Stimulated activated CD4-positive, alpha-beta T cell treated with anti-CD3 and anti-CD28 coated beads, TNF-alpha, amount 100 ng/mL, for 4 hours (primary cell): ENCODE measurements around the gene NBEA.

Source experiments
- DNase-seq, 3 experiments: peaks; one replicate each; pipeline ENCODE4 v3.0.0-alpha.2; 2020; ENCODE audit warnings: low read depth in 3 of 3

The NBEA gene

DNA sequence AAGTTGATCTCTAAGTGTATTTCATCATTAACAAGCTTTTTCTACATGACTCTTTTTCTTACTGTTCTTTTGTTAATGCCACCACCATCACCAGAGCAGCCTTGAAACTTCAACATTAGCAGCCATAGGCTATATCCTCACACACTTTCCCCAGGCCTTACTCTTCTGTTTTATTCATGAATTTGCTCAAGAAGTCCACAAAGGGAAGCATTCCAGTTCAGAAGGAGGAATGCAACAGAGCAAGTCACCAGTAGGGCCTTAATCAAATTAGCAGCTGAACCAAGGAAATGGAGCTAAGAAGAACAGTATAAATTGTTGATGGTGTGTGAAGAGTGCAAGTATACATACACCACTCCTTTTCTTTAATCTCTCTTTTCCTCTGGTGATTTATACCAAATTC, 223.1 kb downstream of the NBEA start:
- no peak for DNase-seq

DNA sequence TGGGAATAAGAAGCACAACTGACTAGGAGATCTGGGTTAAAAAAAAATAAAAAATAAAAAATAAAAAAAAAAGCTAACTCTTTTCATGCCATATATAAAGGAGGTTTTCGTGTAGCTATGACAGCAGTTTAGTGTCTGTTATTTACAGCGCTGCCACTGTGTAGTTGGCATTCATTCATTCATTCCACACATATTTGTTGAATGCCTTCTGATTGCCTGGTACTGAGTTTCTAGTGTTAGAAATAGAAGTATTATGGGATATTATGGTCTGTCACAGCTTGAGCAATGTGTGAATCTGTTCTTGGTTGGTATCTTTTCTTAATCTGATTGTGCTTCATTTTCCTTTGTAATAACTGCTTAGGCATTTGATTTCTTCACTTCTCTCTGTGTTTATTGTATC, 237.4 kb downstream of the NBEA start:
- no peak for DNase-seq

DNA sequence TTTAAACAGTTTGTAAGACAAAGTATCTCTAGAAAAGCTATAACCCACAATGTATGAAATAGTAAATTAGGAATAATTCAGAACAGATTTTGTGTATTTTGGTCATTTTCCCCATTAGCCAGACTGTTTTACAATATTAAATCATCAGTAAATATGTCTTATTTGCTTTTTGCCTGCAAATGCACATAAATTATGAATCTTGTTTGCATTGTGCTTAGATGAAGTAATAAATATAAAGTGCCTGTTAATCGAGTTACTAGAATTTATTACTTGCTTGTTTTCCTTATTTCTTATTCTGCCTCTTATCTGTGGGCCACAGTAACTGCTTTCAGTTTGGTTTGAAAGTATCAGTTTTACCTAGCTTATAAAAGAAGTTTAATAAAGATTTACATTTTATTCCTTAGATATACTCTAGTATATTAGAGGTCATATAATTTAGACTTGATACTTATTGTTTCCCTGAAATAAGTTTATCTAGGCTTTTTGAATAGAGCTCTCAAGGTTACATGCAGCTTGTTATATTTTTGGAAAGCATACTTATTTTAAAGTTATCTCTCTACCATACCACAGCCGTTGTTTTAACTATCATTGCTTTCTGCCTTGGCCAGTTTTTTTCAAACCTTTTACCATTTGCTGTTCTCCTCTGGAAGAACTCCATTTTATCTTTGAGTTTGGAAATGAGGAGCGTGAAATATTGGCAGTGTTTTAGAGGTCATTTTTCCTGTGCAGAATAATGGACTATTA, 238.0 kb downstream of the NBEA start:
- DNase-seq = no peak

DNA sequence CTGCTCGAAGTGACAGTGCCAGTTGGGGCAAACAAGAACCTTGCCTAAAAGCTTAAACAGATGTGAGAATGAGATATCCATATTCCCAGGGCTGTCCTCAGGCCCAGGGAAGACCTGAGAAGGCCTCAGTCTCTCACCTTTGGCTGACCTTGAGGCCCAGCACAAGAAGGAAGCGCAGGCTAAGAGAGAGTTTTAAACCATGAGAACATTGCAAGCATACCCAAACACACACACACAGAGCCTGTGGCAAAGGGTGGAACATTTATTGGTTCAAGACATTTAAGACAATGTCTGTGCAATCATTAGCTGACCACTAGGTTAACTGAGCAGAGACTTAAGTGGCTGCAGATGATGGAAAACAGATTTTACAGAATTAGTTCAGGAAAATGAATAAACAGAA, 248.2 kb downstream of the NBEA start:
- DNase-seq = no peak

DNA sequence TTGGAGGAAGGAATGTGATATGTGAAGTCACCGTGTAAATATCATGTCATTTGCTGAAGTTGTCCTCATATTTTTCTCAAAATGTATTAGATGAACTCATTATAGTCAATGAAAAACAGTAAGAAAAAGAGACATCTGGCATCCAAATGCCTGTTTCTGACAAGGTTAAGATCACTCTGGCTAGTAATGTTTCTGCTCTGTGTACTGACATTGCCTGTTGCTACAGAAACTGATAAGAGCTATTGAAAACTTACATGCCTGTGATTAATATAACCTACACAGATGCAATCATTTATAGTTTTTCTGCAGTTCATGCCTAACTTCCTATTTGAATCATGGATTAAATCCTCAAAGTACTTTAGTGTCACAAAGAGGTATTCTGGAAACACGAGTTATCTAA, 249.8 kb downstream of the NBEA start:
- DNase-seq = no peak

DNA sequence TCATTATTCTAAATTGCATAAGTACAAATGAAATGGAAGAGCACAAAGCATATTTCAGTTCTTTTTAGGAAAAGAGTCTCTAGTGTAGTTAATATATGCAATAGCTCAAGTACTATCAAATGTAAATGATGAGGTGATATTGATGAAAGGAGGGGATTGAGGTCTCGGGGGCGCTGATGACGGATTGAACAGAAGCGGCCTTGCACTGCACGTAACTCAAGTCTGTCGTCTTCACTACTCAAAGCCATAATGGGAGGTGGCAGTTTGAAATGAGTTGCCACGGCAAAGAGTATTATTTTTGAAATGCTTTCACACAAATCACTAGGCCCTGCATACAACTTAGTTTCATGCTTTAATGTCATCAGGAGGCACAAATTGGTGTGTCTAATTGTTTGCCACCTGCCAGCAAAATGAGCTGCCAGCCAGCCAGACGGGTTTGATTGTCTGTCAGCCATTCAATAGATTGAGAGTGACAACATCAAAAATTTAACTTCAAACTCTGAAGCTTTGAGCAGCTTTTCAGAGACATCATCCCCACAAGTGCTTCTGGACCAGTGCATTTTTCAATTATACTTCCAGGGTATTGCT, 256.6 kb downstream of the NBEA start:
- no peak for DNase-seq

DNA sequence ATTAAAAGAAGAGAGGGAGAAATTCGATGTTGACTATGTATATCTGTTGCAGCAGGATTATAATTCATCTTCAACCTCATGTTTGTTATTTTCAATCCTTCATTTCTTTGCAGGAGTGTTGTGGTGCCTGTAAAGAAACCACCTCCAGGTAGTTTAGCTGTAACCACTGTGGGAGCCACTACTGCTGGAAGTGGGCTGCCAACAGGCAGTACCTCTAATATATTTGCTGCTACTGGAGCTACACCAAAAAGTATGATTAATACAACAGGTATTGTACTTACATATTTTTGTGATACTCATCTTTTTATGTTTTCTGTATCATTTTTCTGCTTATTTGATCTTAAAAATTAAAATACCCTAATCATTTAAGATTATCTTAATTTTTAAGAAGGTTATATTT, 266.5 kb downstream of the NBEA start:
- no peak for DNase-seq

DNA sequence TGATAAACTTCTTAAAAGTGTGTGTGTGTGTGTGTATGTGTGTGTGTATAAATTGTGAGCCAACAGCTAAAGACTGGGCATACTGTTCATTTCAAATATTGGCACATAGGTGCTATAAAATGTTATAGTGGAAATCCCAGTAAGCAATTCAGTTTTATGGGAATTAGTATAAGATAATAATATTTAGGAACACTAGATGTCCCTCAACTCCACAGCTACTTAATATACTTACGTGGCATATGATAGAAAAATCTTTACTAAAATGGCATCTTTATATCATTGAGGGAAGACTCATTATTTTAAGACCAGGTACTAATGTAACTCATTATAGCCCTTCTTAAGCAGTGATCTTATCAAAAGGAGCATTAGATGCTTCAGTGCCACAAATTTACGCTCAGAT, 268.2 kb downstream of the NBEA start:
- DNase-seq = no peak

DNA sequence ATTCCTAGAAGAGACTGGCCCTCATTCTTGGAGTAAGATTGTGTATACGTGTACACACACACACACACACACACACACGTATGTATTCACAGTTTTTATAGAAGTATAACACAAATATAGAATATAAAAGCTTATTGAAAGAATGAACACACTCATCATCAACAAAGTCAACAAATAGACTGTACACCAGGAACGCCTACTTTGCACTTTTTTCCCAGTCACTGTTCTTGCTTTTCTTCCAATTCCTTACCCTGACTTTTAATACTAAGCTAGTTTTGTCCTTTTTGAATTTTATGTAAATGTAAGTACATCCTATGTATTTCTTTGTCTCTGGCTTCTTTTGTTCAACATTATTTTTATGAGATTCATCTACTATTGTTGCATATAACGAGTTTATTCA, 269.9 kb downstream of the NBEA start:
- DNase-seq = no peak

DNA sequence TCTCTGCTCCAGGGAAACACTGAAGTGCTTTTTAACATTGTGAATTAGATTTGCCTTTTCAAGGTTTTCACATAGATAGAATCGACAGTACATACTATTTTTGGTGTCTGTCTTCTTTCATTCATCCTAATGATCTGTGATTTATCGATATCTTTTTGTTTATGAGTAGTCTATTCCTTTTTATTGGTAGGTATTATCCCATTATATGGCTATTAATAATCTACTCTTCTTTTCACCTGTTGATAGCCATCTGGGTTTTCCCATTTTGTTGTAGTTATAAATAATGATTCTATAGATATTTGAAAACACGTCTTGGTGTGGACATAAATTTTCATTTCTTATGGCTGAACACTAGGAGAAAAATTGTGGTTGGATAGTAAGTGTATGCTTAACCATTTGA, 271.8 kb downstream of the NBEA start:
- no peak for DNase-seq

DNA sequence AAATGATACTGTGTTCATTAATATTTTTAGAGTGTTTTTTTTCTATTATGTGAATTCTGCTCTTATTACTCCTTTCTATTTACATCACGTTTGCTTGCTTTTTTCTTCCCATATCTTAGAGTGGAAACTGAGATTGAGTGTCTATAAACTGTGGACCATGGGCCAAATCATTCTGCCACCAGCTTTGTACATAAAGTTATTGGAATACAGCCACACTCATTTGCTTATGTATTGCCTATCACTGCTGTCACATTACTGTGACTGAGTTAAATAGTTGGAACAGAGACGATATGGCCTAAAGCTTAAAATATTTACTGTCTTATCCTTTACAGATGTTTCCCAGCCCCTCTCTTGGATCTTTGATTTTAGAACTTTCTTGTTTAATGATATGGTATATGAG, 274.1 kb downstream of the NBEA start:
- DNase-seq = no peak

DNA sequence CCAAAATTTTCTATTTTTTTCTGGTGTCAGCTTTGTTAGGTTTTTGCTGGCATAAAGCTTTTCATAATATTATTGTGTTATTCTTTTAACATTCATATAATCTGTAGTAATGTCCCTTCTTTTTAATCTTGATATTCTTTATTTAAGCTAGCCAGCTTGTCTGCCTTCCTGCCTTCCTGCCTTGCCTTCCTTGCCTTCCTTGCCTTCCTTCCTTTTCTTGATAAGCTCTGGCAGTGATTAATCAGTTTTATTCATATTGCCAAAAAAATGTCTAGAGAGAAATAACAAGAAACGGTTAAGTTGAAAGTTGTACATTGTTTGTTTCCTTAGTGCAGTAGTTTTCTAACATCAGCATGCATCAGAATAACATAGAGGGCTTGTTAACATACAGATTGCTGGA, 277.0 kb downstream of the NBEA start:
- DNase-seq = no peak

DNA sequence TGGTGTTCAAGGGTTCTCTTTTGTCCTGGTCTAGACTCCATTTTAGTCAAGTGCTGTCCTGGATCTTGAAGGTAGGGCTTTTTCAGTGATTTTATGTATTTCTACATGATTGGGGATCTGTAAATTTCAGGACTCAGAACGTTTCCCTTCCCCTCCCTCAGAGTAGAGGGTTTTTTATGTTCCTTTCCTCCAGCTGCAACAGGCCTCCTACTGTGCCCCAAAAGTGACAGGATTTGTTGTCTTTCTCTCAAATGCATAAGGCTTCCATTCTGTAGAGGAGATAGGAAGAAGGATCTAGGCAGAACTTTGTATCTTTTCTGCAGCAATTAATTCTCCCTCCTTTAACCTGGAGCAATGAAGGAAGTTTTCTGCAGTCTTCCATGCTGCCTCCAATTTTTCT, 283.1 kb downstream of the NBEA start:
- DNase-seq = no peak

DNA sequence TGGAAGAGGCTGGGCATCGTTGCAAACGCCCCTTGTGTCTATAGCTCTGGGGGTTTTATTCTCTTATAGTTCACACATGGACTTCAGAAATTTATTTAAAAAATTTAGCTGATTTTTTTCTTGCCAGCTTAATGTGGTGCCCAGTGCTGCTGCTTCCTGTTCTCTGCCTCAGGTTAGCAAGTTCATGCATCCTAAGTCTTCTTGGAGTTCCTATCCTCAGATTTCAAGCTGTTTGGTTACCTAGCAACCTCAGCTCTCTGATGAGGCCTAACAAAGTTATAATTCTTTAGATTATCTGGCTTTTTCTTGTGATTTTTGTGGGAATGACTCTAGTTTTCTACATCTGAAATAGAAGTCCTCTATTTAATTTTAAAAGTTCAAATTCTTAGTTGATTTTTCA, 283.5 kb downstream of the NBEA start:
- DNase-seq = no peak

DNA sequence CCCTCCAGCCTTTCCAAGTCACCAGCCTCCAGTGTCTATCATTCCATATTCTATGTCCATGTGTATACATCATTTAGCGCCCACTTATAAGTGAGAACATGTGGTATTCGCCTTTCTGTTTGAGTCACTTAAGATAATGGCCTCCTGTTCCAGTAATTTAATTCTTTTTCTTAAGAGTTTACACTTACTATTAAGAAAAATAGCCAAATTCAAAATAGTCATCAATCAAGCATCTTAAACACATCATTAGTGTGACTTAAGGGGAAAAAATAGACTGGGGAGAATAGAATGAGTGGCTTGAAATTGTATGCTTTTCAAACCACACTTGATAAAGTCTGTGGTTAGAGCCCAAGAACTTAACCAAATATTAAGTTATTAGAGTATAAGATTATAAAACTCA, 286.5 kb downstream of the NBEA start:
- no peak for DNase-seq

DNA sequence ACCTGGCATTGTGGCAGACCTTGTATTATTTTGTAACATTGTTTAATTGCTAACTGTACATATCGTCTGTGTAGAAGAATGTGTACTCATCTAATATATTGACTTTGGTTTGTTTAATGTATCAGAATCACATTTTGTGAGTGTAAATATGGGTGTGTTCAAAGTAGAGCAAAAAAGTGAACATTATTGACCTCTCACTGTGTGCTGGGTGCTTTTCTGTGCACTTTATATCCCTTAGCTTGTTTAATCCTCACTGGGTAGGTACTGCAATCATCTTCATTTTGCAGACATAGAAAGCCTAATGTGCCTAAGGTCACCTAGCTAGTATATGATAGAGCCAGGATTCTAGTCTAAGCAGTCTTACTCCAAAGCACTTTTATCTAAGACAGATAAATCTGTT, 289.4 kb downstream of the NBEA start:
- no peak for DNase-seq

DNA sequence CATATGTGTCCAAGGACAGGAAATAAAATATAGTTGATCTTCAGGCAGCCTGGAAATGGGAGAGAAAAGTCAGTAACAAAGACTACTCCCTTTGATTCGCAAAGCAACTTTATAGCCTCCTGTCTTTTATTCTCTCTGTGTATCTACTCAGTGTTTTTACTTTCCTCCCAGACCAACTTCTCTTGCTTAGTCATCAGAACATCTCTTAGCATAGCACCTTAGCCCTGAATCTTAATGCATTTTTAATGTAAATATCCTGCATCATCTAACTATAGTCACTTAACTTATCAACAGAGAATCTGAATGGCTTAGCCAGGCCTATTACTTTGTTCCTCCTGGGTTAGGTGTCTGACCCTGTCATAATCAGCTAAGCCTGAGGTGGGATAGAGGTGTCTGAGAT, 296.2 kb downstream of the NBEA start:
- DNase-seq = no peak

DNA sequence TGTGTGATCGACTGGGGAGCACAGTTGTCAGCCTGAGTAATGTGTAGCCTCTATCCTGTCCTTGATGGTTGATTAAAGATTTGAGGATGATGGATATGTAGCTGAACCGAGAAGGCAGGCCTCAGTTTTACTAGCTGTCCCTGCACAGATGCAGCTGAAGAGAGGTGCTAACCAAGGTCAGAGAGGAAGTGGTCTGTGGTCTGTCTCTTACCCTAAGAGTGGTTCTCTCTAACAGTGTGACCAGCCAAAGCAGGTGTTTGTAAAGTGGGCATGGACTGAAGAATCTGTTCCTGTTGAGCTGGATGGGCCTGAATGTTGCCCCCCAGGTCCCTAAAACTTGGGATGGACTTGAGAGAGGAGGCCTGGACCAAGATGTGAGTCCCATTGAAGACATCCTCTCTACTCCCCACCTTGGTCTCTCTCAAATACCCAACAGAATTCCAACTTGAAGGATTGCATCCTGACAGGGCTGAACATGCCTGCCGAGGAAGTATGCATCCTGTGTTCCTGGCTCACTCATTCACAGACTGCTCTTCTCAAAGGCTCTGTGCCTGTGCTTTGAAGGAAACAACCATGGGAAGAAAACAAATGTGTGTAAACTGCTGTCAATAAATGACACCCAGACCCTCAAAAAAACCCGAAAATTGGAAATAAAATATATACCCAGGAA, 310.6 kb downstream of the NBEA start:
- no peak for DNase-seq

DNA sequence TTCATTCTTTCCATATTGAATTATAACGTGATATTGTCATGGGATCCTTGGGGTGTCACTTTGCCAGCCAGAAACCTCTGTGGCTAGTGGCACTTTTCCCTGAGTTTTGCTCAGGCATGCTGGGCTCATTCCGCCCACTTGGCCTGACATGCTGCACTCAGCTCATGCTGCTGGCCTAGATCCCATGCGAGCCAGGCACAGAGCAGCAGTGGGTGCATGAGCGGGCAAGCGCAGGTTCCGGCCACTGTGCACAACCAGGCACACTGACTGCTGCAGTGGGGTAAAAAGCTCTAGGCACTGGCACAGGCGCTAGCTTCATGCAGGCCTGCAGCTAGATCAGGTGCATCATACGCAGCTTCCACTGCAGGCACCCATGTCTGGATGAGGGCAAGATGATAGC, 313.2 kb downstream of the NBEA start:
- DNase-seq = no peak

DNA sequence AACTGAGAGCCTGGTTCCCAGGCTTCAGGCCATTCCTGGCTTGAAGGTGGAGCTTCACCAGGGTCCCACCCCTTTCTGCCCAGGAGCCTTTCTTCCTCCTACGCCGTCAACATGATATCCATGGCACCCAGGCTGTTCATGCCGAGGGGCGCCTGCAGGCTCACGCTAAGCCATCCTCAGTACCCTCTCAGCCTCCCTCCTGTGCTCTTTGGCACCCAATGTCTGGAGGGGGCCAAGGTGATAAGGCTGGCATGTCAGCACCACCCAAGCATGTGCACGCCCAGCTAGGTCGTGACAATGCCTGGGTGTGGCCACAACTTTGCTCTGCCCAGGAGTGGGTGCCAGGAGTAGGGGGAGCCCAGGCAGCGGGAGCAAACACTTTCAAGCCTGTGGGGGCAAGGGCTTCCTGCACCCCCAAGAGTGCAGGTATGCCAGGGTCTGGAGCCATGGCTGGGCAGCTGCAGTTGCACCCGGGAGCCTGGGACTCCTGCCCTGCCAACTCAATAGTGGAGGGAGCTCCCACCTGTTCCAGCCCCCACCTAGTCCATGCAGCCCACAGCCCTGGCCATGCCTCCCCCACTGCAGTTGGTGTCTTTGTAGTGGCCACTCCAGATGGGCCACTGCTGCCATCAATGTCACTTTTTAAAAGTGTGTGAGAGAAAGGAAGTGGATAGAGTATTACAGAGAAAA, 314.5 kb downstream of the NBEA start:
- no peak for DNase-seq

DNA sequence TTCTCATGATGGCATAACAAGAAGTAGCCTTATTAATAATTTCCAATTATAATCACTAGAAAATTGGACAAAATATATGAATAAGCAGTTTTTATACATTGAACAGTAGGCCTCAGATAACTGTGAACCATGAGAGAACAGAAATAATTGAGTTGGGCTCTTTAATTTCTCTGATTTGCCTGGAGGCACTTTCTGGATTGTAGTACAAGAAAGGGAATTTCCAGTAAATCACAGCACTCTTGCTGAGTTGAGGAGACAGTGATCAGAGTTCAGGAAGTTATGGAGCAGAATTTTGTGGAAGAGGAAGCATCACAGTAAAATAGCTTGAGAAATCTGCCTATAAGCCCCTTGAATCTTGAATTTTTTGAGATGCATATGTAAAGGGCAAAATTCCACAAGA, 318.2 kb downstream of the NBEA start:
- DNase-seq = no peak

DNA sequence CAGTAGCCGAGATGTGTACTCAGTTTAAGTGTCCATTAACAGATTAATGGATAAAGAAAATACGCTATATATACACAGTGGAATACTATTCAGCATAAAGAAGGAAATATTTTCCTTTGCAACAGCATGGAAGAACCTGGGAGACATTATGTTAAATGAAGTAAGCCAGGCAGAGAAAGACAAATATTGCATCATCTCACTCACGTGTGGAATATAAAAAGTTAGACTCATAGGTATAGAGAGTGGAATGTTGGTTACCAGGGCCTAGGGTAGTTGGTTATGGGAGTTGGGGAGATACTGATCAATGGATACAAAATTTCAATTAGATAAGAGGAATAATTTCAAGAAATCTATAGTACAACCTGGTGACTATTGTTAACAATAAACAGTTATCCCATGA, 324.3 kb downstream of the NBEA start:
- DNase-seq = no peak

DNA sequence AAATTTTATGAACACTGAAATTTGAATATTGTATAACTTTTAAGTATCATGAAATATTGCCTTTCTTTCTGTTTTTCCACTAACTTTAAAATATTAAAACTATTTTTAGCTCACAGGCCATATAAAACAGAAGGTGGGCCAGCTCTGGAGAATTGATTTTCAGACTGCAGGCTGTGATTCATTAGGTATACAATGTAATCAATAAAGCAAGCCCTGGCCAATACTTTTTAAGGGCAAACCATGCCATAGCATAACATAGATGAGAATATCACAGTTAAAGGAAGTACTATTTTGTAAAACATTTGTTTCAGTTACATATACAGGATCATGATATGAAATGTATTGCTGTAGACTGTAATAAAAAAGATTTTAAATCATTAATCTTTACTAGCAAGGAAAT, 336.8 kb downstream of the NBEA start:
- DNase-seq = no peak
